Right ventricle myocardium inferior (tissue), 1 donor: Measurements from ENCODE around the gene ZIC1. TPM values are rescaled to one million over a fixed set of nuclear protein-coding genes. Genes with fewer than 3 reads are reported as not detected.
A peak's percentile ranks its signal among the peaks of the same experiment; 100 is the strongest.

ENCODE experiments used
- ATAC-seq: fragments of 200-7000 bp; cut with Tn5 transposase; one replicate; pipeline ENCODE4 v1.9.1; 2020; ENCODE audit warnings: mild to moderate bottlenecking, moderate library complexity
- DNase-seq: peaks from one replicate; pipeline ENCODE4 v3.0.0; 2021; ENCODE audit errors: missing footprints
- intact Hi-C: fragments of 100-400 bp; cut with DNase I; formaldehyde crosslinking; loops from one replicate; pipeline ENCODE4 v1.11.0; 2022
- long read RNA-seq: library from polyadenylated mRNA; unstranded; transcript quantifications from one replicate; pipeline ENCODE4 v2.0.0, GENCODE V29; 2021
- total RNA-seq: library from RNA; stranded (reverse); fragmentation: NEBNext Ultra II Directional; extraction: Animal tissue kit (Norgen Biotek cat#: 25700); gene quantifications from one replicate; pipeline ENCODE4 v1.2.1, GENCODE V29; 2021
- donor health status: DM: no; HTN: yes; CAD: no; lungs with severe emphysema.

ZIC1 gene
- total RNA-seq = not detected
- long read RNA-seq = 0 reads

DNA sequence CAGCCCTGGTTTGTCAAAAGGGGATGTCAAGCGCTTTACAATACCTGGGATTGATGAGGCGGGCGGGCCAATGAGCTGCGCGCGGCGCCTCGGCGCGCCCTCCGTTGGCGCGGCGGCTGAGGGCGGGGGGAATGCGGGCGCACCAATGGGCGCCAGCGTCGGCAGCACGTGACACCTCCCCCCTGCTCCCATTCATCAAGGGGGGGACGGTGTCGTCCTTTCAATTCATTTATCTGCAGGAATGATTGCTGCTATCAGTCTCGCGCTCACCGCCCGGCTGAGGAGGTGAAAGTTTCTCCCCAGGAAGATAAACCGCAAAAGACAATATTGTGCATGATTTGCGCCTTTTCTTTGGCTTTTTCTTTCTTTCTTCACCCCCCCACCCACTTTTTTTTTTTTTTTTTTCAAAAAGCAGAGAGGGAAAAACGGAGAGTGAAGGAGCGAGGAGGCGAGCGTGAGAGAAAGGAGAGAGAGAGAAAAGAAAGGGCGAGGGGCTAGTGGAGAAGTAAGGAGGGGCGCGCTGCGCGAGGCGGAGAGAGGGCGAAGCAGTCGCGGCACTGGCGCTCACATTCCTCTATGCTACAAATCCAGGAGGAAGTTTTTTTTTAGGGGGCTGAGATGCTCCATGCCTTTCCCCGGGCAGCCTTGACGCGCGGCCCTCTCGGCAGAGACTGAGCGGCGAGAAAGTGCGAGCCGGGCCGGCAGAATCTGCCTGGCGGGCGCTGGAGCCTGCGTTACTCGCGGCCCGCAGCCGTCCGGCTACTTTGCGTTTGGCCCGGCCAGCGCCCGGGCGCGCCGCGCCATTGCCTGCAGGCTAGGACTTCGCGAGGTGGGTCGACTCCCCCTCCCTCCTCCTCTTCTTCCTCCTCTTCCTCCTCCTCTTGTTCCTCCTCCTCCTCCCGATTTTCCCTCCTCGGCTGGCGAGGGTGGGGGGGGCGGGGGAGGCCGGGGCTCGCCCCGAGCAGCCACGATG lies at the start of gene ZIC1:
ZIC1 (plus strand) TSS at position 223 of the 973 bp plus-strand sequence; CDS start at position 971, 748 bp downstream.
- ATAC-seq (no peak), DNase-seq (no peak)
- intact Hi-C loops = no loop called here

DNA sequence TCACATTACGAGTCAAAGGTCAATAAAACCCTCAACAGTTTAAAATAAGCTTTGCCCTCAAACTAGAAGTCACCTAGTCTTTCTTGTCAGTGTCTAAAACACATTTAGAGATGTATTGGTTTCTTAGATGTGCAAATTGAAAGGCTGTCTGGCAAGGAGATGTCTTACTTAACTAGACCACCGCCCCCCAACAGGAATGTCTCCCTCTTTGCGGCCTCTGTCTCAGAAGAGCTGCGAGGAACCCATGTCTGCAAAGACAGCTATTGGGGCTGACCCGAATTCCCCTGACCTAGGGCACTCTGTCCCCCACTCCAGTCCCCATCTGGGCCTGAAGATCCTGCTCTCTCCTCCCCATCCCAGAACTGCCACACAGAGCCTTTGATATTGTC lies 49.1 kb upstream of the ZIC1 start:
- intact Hi-C loops = no loop called here
- no peak for DNase-seq

GRCh38 chr3:147360646-147361453 lies 48.3 kb upstream of the ZIC1 start:
- intact Hi-C loops = no loop called here
- DNase-seq (no peak), ATAC-seq (no peak)

More for the DNA sequence above, 49.1 kb upstream of the ZIC1 start:
- ATAC-seq = no peak

DNA sequence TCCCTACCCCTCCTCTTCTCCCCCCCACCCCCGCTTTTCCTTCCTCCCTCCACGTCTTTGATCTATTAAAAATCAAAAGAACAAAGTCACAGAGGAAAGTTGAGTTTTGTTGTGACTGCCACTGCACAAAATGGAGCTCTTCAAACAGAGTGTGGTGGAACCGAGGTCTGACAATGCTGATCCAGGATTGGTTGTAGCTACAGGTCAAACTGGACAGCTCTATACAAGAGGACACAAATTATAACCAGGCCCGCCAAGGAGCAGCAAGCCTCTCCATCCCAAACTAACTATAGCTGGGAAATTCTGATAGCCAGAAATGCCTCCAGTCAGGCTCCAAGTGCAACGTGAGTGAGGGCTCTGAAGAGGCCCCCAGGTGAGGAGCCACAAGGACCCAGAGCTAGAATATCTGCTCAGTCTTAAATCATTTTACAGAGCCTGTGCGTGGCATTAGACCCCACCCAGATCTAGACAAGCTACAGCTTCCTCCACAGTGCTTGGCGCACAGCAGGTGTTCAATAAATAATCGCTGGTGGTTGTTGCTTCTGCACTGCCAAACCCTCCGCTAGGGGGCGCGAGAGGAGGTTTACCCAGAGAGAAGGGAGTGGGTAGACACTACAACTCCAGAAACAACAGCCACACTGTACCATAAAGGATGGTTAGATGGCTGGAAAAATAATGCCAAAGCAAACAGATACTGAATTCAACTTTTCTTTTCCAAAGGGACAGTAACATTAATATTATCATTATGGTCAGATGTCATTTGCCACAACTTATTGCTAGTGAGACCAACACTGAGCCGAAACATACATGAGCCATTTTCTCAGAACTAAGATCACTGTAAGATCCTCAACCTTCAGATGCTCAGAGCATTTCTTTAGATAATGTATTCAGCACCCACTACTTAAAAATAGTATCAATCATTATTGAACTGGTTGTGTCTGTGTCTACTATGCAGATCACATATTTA lies 47.4 kb upstream of the ZIC1 start:
- ATAC-seq = no peak
- intact Hi-C loops = no loop called here
- DNase-seq = peak; percentile 64

GRCh38 chr3:147364771-147365170 lies 44.4 kb upstream of the ZIC1 start:
- ATAC-seq (no peak), DNase-seq (no peak)
- intact Hi-C loops = no loop called here

- no peak for ATAC-seq
- intact Hi-C loops = no loop called here
These were observed 43.7 kb upstream of the ZIC1 start for GRCh38 chr3:147365196-147366115.

DNA sequence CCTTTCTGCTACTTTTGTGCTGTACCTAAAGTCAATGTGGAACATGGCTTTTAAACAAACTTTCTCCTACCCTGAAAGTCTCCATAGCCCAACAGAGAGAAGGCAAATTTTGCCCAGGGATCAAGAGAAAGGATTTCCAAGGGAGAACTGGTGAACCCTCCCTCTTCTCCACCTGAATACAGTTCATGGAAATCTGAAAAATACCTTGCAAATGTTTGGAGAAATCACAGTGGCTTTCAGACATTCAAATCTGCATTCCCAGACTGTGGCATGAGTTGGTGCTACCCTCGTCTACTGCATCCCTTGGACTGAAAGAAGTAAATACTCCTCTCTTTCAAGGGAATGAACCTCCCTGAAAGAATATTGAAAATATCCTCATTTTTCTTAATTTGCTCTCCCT lies 41.5 kb upstream of the ZIC1 start:
- ATAC-seq (no peak), DNase-seq (no peak)
- intact Hi-C loops = no loop called here

More at GRCh38 chr3:147365196-147366115, 43.7 kb upstream of the ZIC1 start:
- DNase-seq = no peak

DNA sequence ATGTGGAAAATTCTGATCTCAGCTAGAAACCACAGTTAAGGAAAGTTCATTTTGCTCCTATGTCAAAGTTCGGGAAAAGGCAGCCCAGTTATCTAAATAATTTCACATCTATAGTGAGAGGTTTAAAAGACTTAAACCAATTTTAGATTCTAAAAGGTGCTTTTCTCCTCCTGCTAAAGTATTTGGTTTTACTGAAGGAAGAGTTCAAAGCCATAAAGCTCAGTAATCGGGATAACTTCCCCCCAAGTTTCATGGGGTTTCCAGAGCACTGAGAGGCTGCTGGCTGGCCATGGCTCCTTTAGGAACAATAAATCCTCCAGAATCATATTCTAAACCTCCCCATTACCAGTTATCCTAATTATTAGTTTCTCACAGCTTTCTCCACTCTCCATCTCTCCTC lies 41.0 kb upstream of the ZIC1 start:
- intact Hi-C loops = no loop called here

GRCh38 chr3:147368561-147369221 lies 40.5 kb upstream of the ZIC1 start:
- intact Hi-C loops = no loop called here
- DNase-seq (no peak), ATAC-seq (no peak)

More for the DNA sequence above, 41.0 kb upstream of the ZIC1 start:
- ATAC-seq = no peak
- DNase-seq = no peak

GRCh38 chr3:147369231-147369630 lies 39.9 kb upstream of the ZIC1 start:
- DNase-seq = no peak
- ATAC-seq = no peak
- intact Hi-C loops = no loop called here

GRCh38 chr3:147369661-147370123 lies 39.5 kb upstream of the ZIC1 start:
- ATAC-seq (no peak), DNase-seq (no peak)
- intact Hi-C loops = no loop called here

GRCh38 chr3:147370349-147370748 lies 38.8 kb upstream of the ZIC1 start:
- ATAC-seq (no peak), DNase-seq (no peak)
- intact Hi-C loops = no loop called here

DNA sequence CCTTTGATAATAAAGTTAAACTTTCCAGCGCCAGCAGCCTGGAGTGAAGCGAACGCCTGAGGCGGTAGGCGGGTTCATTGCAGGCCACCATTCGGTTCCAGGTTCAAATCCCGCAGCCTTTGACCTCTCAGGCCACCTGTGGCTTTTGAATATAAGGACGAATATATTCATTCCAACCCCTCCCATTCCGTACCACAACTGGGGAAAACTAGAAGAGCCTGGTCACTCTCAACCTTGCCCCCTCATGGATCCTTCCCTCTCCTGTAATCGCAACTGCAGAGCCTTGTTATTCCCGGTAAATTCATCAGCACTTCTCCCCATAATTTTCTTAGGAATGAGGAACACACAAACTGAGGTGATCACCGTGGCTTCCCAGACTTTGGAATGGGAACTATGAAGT lies 38.0 kb upstream of the ZIC1 start:
- intact Hi-C loops = no loop called here
- DNase-seq (no peak), ATAC-seq (no peak)

DNA sequence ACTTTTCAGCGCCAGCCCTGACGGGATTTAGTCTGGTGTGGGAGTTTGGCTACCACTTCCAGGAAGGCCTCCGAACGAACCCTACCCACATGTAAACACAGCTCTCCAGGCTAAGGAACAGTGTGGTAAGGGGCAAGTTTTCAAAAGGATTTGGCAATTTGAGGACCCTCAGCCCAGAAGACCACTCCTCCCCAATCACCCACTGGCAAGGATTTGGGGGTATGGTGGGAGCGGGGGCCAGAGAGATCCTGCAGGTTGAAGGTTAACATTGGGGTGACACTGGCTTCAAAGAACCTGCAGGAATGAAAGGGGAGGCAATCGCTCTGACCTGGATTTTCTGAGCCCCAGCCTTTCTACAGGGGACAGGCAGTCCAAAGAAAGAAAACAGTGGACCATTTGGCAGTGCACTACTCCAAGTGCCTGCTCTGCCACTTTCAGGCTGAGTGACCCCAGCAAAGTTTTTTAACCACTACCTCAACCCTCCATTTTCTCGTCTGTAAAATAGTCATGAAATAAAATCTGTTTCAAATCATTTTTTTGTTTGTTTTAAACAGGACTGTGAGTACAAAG lies 37.3 kb upstream of the ZIC1 start:
- ATAC-seq = no peak
- no peak for DNase-seq
- intact Hi-C loops = no loop called here

DNA sequence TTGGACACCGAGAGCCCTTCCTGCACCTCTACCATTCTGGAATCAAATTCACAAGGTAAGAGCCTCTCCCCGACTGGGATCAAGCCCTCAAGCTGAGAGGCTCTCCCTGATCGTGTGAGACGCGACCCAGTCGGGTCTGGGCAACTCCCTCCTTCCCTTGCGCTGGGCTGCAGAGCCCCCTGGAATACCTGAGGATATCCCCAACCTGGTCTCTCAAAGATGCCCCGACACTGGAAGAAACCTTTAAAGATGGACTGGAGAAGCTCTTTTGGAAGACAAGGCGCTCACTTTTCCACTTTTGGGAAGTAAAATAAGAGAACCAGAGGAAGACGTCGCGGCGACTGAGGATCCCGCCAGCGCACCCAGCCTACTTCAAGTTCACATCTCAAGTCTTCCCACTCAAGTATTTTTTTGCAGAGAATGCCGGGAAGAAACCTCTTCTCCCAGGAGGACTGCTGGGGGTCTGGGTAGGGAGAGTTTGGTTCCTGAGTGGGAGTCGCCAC lies 36.6 kb upstream of the ZIC1 start:
- no peak for ATAC-seq
- DNase-seq = no peak
- intact Hi-C loops = no loop called here

GRCh38 chr3:147373301-147373700 lies 35.9 kb upstream of the ZIC1 start:
- intact Hi-C loops = no loop called here
- DNase-seq (no peak), ATAC-seq (no peak)
